ENCODE data around the gene ADAMTS12. TPM values are rescaled to one million over a fixed set of nuclear protein-coding genes. Genes with fewer than 3 reads are reported as not detected.

The ADAMTS12 gene
- polyA plus RNA-seq, 1 of the 3 experiments (the other 2 are of a cell fraction): 2.5 TPM

- CTCF ChIA-PET: interaction anchor here (7.1 kb wide), 1 partner anchor 10 kb away, joined by 36 read pairs; the partner anchor contains the start of gene RXFP3
- Histone ChIP-seq H3K4me2 (no peak overlapping the region), H3K27ac (ENCODE audit: low read depth in 2 of 2, low read length in 1 of 2) (no peak overlapping the region), H3K4me1 (ENCODE audit: control insufficient read depth in 1 of 2, insufficient read depth in 2 of 2, low read depth in 1 of 2, low read length in 1 of 2) (no peaks in the 10 kb centered on the region), H3F3A (replicated peaks; ENCODE audit: insufficient read depth) (no peaks in the 10 kb centered on the region), H3K27me3 (ENCODE audit: insufficient read depth) (no peaks in the 10 kb centered on the region; the same call in 1 of the 2 replicates), H3K36me3 (replicated peaks in 1 of 2; ENCODE audit: control insufficient read depth in 1 of 2, insufficient read depth in 2 of 2, low read length in 1 of 2) (no peaks in the 10 kb centered on the region), H2AFZ (ENCODE audit: low read depth) (no peak overlapping the region), H3K9me3 (no peaks in the 10 kb centered on the region), H4K20me1 (ENCODE audit: insufficient read depth) (no peaks in the 10 kb centered on the region), H3K79me2 (ENCODE audit: insufficient read depth) (no peaks in the 10 kb centered on the region), H3K4me3 (ENCODE audit: low read depth in 2 of 2, low read length in 1 of 2) (no peak overlapping the region), H3K9me2 (no peaks in the 10 kb centered on the region), H3K9ac (no peak overlapping the region)
- TF ChIP-seq EP300 (IDR thresholded peaks at IDR 0.05; ENCODE audit: borderline replicate concordance in 1 of 2, low read depth in 1 of 2, low read length in 1 of 2) (no peak), IRF3 (IDR thresholded peaks at IDR 0.05; ENCODE audit: low read depth, low read length) (no peak), GATA2 (CRISPR knock-in tag; IDR thresholded peaks at IDR 0.05) (no peak), EZH2phosphoT487 (IDR thresholded peaks at IDR 0.05; ENCODE audit: borderline replicate concordance, low read depth) (no peak), RFX5 (IDR thresholded peaks at IDR 0.05; ENCODE audit: low read length) (no peak)
- DNase-seq: no peak
- POLR2A ChIA-PET: no interaction called here
Observed at GRCh38 chr5:33925278-33925677, 33.5 kb upstream of the ADAMTS12 start.

- Histone ChIP-seq H4K20me1 (ENCODE audit: insufficient read depth) (no peaks in the 10 kb centered on the region), H3F3A (replicated peaks; ENCODE audit: insufficient read depth) (no peaks in the 10 kb centered on the region), H3K4me1 (ENCODE audit: control insufficient read depth in 1 of 2, insufficient read depth in 2 of 2, low read depth in 1 of 2, low read length in 1 of 2) (no peaks in the 10 kb centered on the region), H3K36me3 (replicated peaks in 1 of 2; ENCODE audit: control insufficient read depth in 1 of 2, insufficient read depth in 2 of 2, low read length in 1 of 2) (no peaks in the 10 kb centered on the region), H3K4me2 (no peak overlapping the region), H2AFZ (ENCODE audit: low read depth) (no peak overlapping the region), H3K4me3 (ENCODE audit: low read depth in 2 of 2, low read length in 1 of 2) (no peak overlapping the region), H3K9me3 (no peaks in the 10 kb centered on the region), H3K9me2 (no peaks in the 10 kb centered on the region), H3K27me3 (ENCODE audit: insufficient read depth) (no peaks in the 10 kb centered on the region), H3K27ac (ENCODE audit: low read depth in 2 of 2, low read length in 1 of 2) (no peak overlapping the region), H3K79me2 (ENCODE audit: insufficient read depth) (no peaks in the 10 kb centered on the region), H3K9ac (no peak overlapping the region)
- TF ChIP-seq MXI1 (IDR thresholded peaks at IDR 0.05; ENCODE audit: low read depth, low read length): no peak
- no peak for TF ChIP-seq GABPA (IDR thresholded peaks at IDR 0.05; ENCODE audit: low read depth)
- TF ChIP-seq MAX (IDR thresholded peaks at IDR 0.05; ENCODE audit: low read depth): no peak
- no peak for TF ChIP-seq TCF12 (IDR thresholded peaks at IDR 0.05)
- TF ChIP-seq RCOR1 (IDR thresholded peaks at IDR 0.05; ENCODE audit: low read length): no peak
- no peak for TF ChIP-seq FOSL2 (IDR thresholded peaks at IDR 0.05; ENCODE audit: borderline replicate concordance, low read depth)
- TF ChIP-seq USF1 (IDR thresholded peaks at IDR 0.05; ENCODE audit: borderline replicate concordance, low read depth): no peak
- no peak for TF ChIP-seq RFX5 (IDR thresholded peaks at IDR 0.05; ENCODE audit: low read length)
- no peak for TF ChIP-seq USF2 (IDR thresholded peaks at IDR 0.05; ENCODE audit: borderline replicate concordance, low read depth, low read length)
- no peak for TF ChIP-seq SMC3 (IDR thresholded peaks at IDR 0.05; ENCODE audit: low read depth, low read length)
- no peak for TF ChIP-seq RXRA (IDR thresholded peaks at IDR 0.05; ENCODE audit: borderline replicate concordance, low read depth)
- no peak for TF ChIP-seq CHD2 (IDR thresholded peaks at IDR 0.05; ENCODE audit: low read length, partially characterized antibody)
- TF ChIP-seq MEF2A (IDR thresholded peaks at IDR 0.05; ENCODE audit: borderline replicate concordance, low read depth): no peak
- no peak for TF ChIP-seq RAD21 (IDR thresholded peaks at IDR 0.05; ENCODE audit: low read length)
- TF ChIP-seq FOXM1 (IDR thresholded peaks at IDR 0.05; ENCODE audit: low read depth): no peak
- no peak for TF ChIP-seq TEAD4 (IDR thresholded peaks at IDR 0.05; ENCODE audit: borderline replicate concordance, insufficient read depth)
- no peak for TF ChIP-seq PBX3 (IDR thresholded peaks at IDR 0.05)
- no peak for TF ChIP-seq NFIC (IDR thresholded peaks at IDR 0.05; ENCODE audit: borderline replicate concordance)
- no peak for TF ChIP-seq ELF1 (IDR thresholded peaks at IDR 0.05)
- no peak for TF ChIP-seq EP300 (IDR thresholded peaks at IDR 0.05; ENCODE audit: borderline replicate concordance in 1 of 2, low read depth in 1 of 2, low read length in 1 of 2)
- no peak for DNase-seq
- ChIA-PET POLR2A (no interaction called here), CTCF (interaction anchor here (0.8 to 7.1 kb wide), 3 partner anchors 12 to 450 kb away, joined by 3 to 36 read pairs (median 3); partner anchors contain the start of gene RXFP3)
- 23% methylated on average over 1 of the region's 1 CpG for WGBS (ENCODE audit: low lambda C conversion rate)
Observed at GRCh38 chr5:33921002-33921401, 29.2 kb upstream of the ADAMTS12 start.

Data from SK-N-SH (cell line).